CD4-positive, alpha-beta T cell (primary cell): ENCODE data around the gene TLCD3A. TPM values are rescaled to one million over a fixed set of nuclear protein-coding genes. Genes with fewer than 3 reads are reported as not detected.

Experiments
- ATAC-seq: fragments of 200-7000 bp; cut with Tn5 transposase; one replicate; pipeline ENCODE4 v1.10.0; 2022; ENCODE audit warnings: mild to moderate bottlenecking; ENCODE audit not compliant: poor library complexity
- CTCF ChIA-PET: fragments of 350-600 bp; sonication (Branson Sonifier 250); formaldehyde crosslinking; loops from one replicate; lab custom pipeline; 2021; ENCODE audit warnings: antibody characterized with exemption, inconsistent platforms; lab: Charles Lee
- POLR2A ChIA-PET: fragments of 350-600 bp; sonication (Branson Sonifier 250); formaldehyde crosslinking; loops from one replicate; lab custom pipeline; 2021; ENCODE audit warnings: antibody characterized with exemption, inconsistent platforms; lab: Charles Lee
- DNase-seq, 14 experiments: peaks; one replicate each; pipeline ENCODE4 v3.0.0-alpha.2; 2013 to 2020; ENCODE audit warnings: mixed read lengths in 2 of 14
- H3K27ac ChIP-seq, 2 donors: one replicate each; pipeline versions ENCODE4 v1.5.1 to v1.7.0; 2013; ENCODE audit warnings: low read length in 2 of 2, low read depth in 1 of 2, mild to moderate bottlenecking in 1 of 2
- H3K27me3 ChIP-seq, 2 experiments: 1 replicate in 1 of 2; 2 replicates in 1 of 2; pipeline versions ENCODE4 v1.6.1 to v1.7.0; 2013; ENCODE audit warnings: low read length in 2 of 2, control low read depth in 1 of 2, mild to moderate bottlenecking in 1 of 2, moderate library complexity in 1 of 2; ENCODE audit not compliant: insufficient read depth in 2 of 2, control insufficient read depth in 1 of 2
- H3K36me3 ChIP-seq: one replicate; pipeline ENCODE4 v1.6.1; 2013; ENCODE audit warnings: low read length, control low read depth; ENCODE audit not compliant: insufficient read depth
- H3K4me1 ChIP-seq: one replicate; pipeline ENCODE4 v1.6.1; 2013; ENCODE audit warnings: low read length, control low read depth; ENCODE audit not compliant: insufficient read depth
- H3K4me3 ChIP-seq: one replicate; pipeline ENCODE4 v1.5.1; 2013; ENCODE audit warnings: mild to moderate bottlenecking, low read length, moderate library complexity
- H3K9me3 ChIP-seq, 2 experiments: 1 replicate in 1 of 2; 2 replicates in 1 of 2; pipeline versions ENCODE4 v1.6.1 to v1.7.0; 2013; ENCODE audit warnings: low read length in 2 of 2, mild to moderate bottlenecking in 2 of 2, control low read depth in 1 of 2, moderate library complexity in 1 of 2; ENCODE audit not compliant: control insufficient read depth in 1 of 2, insufficient read depth in 1 of 2
- H3K27ac Mint-ChIP-seq: one replicate; pipeline ENCODE4 v1.8.0; 2020; ENCODE audit warnings: mixed read lengths
- H3K27me3 Mint-ChIP-seq: one replicate; pipeline ENCODE4 v1.8.0; 2021; ENCODE audit warnings: mixed read lengths
- H3K36me3 Mint-ChIP-seq: one replicate; pipeline ENCODE4 v1.8.0; 2021; ENCODE audit warnings: low read depth, mixed read lengths
- H3K4me1 Mint-ChIP-seq: one replicate; pipeline ENCODE4 v1.8.0; 2021; ENCODE audit warnings: low read depth, mixed read lengths
- H3K4me3 Mint-ChIP-seq: one replicate; pipeline ENCODE4 v1.8.0; 2020; ENCODE audit warnings: mild to moderate bottlenecking, mixed read lengths
- H3K9me3 Mint-ChIP-seq: one replicate; pipeline ENCODE4 v1.8.0; 2020; ENCODE audit warnings: mixed read lengths
- CTCF ChIP-seq: fragments of 200-600 bp; IDR thresholded peaks from one replicate; pipeline ENCODE4 v1.8.0; 2022; ENCODE audit warnings: antibody characterized with exemption, mild to moderate bottlenecking
- intact Hi-C, 2 experiments: fragments of 100-400 bp; cut with DNase I in 1 of 2; cut with micrococcal nuclease in 1 of 2; formaldehyde crosslinking; loops; one replicate each; pipeline versions ENCODE4 v1.15.1 to v1.9.0; 2023 to 2025; cut with DNase I, micrococcal nuclease
- total RNA-seq, 174 experiments: library from RNA in 2 of 174; stranded (reverse) in 2 of 174; gene quantifications; one replicate each; pipeline ENCODE4 v1.2.3 and lab custom pipeline; 2021 to 2026

TLCD3A gene
- total RNA-seq, 2 experiments from 2014 or later = 0.63 to 0.75 TPM

- POLR2A ChIA-PET = interaction anchor here (0.6 to 2.6 kb wide), 4 partner anchors 15 to 1789 kb away, joined by 3 to 16 read pairs (median 6); partner anchors contain the start of gene VPS53
- CTCF ChIA-PET = interaction anchor here (1.4 to 4.5 kb wide), 2 partner anchors 16 to 287 kb away, joined by 5 to 47 read pairs; no protein-coding TSS in a partner anchor
- H3K4me3 ChIP-seq = no peak overlapping the region
- H3K4me1 Mint-ChIP-seq = no peaks in the 10 kb centered on the region
- intact Hi-C loops = no loop called here
- H3K27me3 ChIP-seq = no peaks in the 10 kb centered on the region
- ATAC-seq (no peak), DNase-seq (no peak)
- H3K36me3 ChIP-seq = peaks cover 43% of the 10 kb centered on the region
- H3K9me3 ChIP-seq = no peaks in the 10 kb centered on the region
- no peak overlapping the region for H3K27ac Mint-ChIP-seq
- TF ChIP-seq CTCF = no peak
- H3K36me3 Mint-ChIP-seq = peaks cover 54% of the 10 kb centered on the region
- no peaks in the 10 kb centered on the region for H3K27me3 Mint-ChIP-seq
- H3K4me1 ChIP-seq = no peaks in the 10 kb centered on the region
- H3K4me3 Mint-ChIP-seq = no peak overlapping the region
- H3K27ac ChIP-seq = no peak overlapping the region
- H3K9me3 Mint-ChIP-seq = no peaks in the 10 kb centered on the region
Observed at GRCh38 chr17:699345-699744, 33.1 kb upstream of the TLCD3A start.

GRCh38 chr17:700504-701094, 31.8 kb upstream of the TLCD3A start:
- no peak overlapping the region for H3K27ac ChIP-seq
- TF ChIP-seq CTCF = peak; percentile 78
- intact Hi-C loops = loop anchor here (1.0 to 10.0 kb wide), 4 partner anchors 288 to 558 kb away; no protein-coding TSS in a partner anchor
- Mint-ChIP-seq H3K27ac (no peak overlapping the region), H3K9me3 (no peaks in the 10 kb centered on the region), H3K27me3 (no peaks in the 10 kb centered on the region), H3K4me1 (no peaks in the 10 kb centered on the region), H3K4me3 (no peak overlapping the region), H3K36me3 (peaks cover 43% of the 10 kb centered on the region)
- CTCF ChIA-PET = interaction anchor here (0.6 to 4.5 kb wide), 11 partner anchors 9 to 392 kb away, joined by 3 to 47 read pairs (median 4); partner anchors contain the start of gene TIMM22
- DNase-seq = peak in 3 of 14 experiments; percentile 65 to 76 (median 67)
- no peaks in the 10 kb centered on the region for H3K27me3 ChIP-seq
- POLR2A ChIA-PET = interaction anchor here (1.0 to 2.6 kb wide), 4 partner anchors 14 to 290 kb away, joined by 3 to 16 read pairs (median 6); partner anchors contain the start of gene VPS53
- H3K36me3 ChIP-seq = peaks cover 31% of the 10 kb centered on the region
- no peaks in the 10 kb centered on the region for H3K4me1 ChIP-seq
- no peaks in the 10 kb centered on the region for H3K9me3 ChIP-seq
- peak; percentile 68 for ATAC-seq
- no peak overlapping the region for H3K4me3 ChIP-seq

GRCh38 chr17:703081-703875, 29.1 kb upstream of the TLCD3A start:
- H3K27ac ChIP-seq = no peak overlapping the region
- intact Hi-C loops = loop anchor here in 1 of 2 experiments (10.0 kb wide), 1 partner anchor 318 kb away; no protein-coding TSS in a partner anchor
- no peak for TF ChIP-seq CTCF
- Mint-ChIP-seq H3K4me3 (no peak overlapping the region), H3K27ac (no peak overlapping the region), H3K4me1 (peaks cover 10% of the 10 kb centered on the region), H3K9me3 (no peaks in the 10 kb centered on the region), H3K36me3 (peaks cover 39% of the 10 kb centered on the region), H3K27me3 (no peaks in the 10 kb centered on the region)
- no peaks in the 10 kb centered on the region for H3K27me3 ChIP-seq
- no peaks in the 10 kb centered on the region for H3K9me3 ChIP-seq
- H3K4me3 ChIP-seq = no peak overlapping the region
- ATAC-seq = no peak
- ChIA-PET CTCF (no interaction called here), POLR2A (interaction anchor here (0.6 kb wide), 1 partner anchor 9 kb away, joined by 4 read pairs; no protein-coding TSS in a partner anchor)
- H3K36me3 ChIP-seq = peaks cover 15% of the 10 kb centered on the region
- no peak for DNase-seq
- no peaks in the 10 kb centered on the region for H3K4me1 ChIP-seq
